SK-N-SH (cell line): Measurements from ENCODE around the gene GPR149. TPM values are rescaled to one million over a fixed set of nuclear protein-coding genes. Genes with fewer than 3 reads are reported as not detected.

Source experiments
- CTCF ChIA-PET: fragments of 300-600, 350-600 bp; formaldehyde crosslinking; extraction: SDS; loops from one replicate; lab custom pipeline; 2021; lab: Yijun Ruan, JAX
- POLR2A ChIA-PET: fragments of 350-600 bp; sonication (Branson Sonifier 250); formaldehyde crosslinking; extraction: SDS; loops from one replicate; lab custom pipeline; 2020; ENCODE audit warnings: antibody characterized with exemption, inconsistent platforms; lab: Yijun Ruan, JAX
- DNase-seq: peaks from one replicate; pipeline ENCODE4 v3.0.0; 2012
- H2AFZ ChIP-seq: fragments of 200-600 bp; sonication (generic); 2 replicates; pipeline ENCODE4 v1.8.1; 2016; ENCODE audit warnings: antibody characterized with exemption, mild to moderate bottlenecking, low read depth
- H3F3A ChIP-seq: fragments of 200-600 bp; sonication (generic); replicated peaks from 2 replicates; pipeline ENCODE3; 2016; ENCODE audit warnings: antibody characterized with exemption, mild to moderate bottlenecking; ENCODE audit not compliant: insufficient read depth
- H3K27ac ChIP-seq, 2 experiments: fragments of 200-500 bp in 1 of 2; fragments of 200-600 bp in 1 of 2; sonication (Bioruptor generic) in 1 of 2; sonication (generic), shearing (Covaris generic) in 1 of 2; 2 replicates each; pipeline versions ENCODE4 v1.5.1 to v1.6.1; 2014 to 2016; ENCODE audit warnings: low read depth in 2 of 2, inconsistent platforms in 1 of 2, low read length in 1 of 2, mild to moderate bottlenecking in 1 of 2, mixed read lengths in 1 of 2
- H3K27me3 ChIP-seq: fragments of 200-600 bp; sonication (generic), shearing (Covaris generic); 2 replicates; pipeline ENCODE4 v1.6.1; 2016; ENCODE audit warnings: mixed run types; ENCODE audit not compliant: insufficient read depth
- H3K36me3 ChIP-seq, 2 experiments: fragments of 200-500 bp in 1 of 2; fragments of 200-600 bp in 1 of 2; sonication (Bioruptor generic) in 1 of 2; sonication (generic) in 1 of 2; replicated peaks in 1 of 2; 2 replicates each; pipeline versions ENCODE3 to v1.5.1; 2014 to 2016; ENCODE audit warnings: low read length in 1 of 2, mild to moderate bottlenecking in 1 of 2; ENCODE audit not compliant: insufficient read depth in 2 of 2, control insufficient read depth in 1 of 2
- H3K4me1 ChIP-seq, 2 experiments: fragments of 200-500 bp in 1 of 2; fragments of 200-600 bp in 1 of 2; sonication (Bioruptor generic) in 1 of 2; sonication (generic), shearing (Covaris generic) in 1 of 2; 2 replicates each; pipeline versions ENCODE4 v1.5.1 to v1.6.1; 2014 to 2016; ENCODE audit warnings: low read depth in 1 of 2, low read length in 1 of 2, mixed run types in 1 of 2; ENCODE audit not compliant: insufficient read depth in 2 of 2, control insufficient read depth in 1 of 2
- H3K4me2 ChIP-seq: fragments of 200-600 bp; sonication (generic), shearing (Covaris generic); 2 replicates; pipeline ENCODE4 v1.6.1; 2017; ENCODE audit warnings: mixed run types
- H3K4me3 ChIP-seq, 2 experiments: fragments of 200-500 bp in 1 of 2; fragments of 200-600 bp in 1 of 2; sonication (Bioruptor generic) in 1 of 2; sonication (generic), shearing (Covaris generic) in 1 of 2; 2 replicates each; pipeline versions ENCODE4 v1.5.1 to v1.8.1; 2014 to 2016; ENCODE audit warnings: low read depth in 2 of 2, inconsistent platforms in 1 of 2, low read length in 1 of 2, mild to moderate bottlenecking in 1 of 2, mixed read lengths in 1 of 2, moderate library complexity in 1 of 2
- H3K79me2 ChIP-seq: fragments of 200-600 bp; sonication (generic); 2 replicates; pipeline ENCODE4 v1.8.1; 2017; ENCODE audit warnings: mild to moderate bottlenecking; ENCODE audit not compliant: insufficient read depth
- H3K9ac ChIP-seq: fragments of 200-600 bp; sonication (generic); 2 replicates; pipeline ENCODE4 v1.6.1; 2017; ENCODE audit warnings: mixed run types
- H3K9me2 ChIP-seq: fragments of 200-600 bp; sonication (generic); 2 replicates; pipeline ENCODE4 v1.6.1; 2017; ENCODE audit warnings: mixed run types
- H3K9me3 ChIP-seq: fragments of 200-600 bp; sonication (generic); 2 replicates; pipeline ENCODE4 v1.6.1; 2017; ENCODE audit warnings: mixed run types, mild to moderate bottlenecking, moderate library complexity
- H4K20me1 ChIP-seq: fragments of 200-600 bp; sonication (generic); 2 replicates; pipeline ENCODE4 v1.6.1; 2017; ENCODE audit warnings: mild to moderate bottlenecking, mixed run types; ENCODE audit not compliant: insufficient read depth
- CHD2 ChIP-seq: fragments of 150-350 bp; IDR thresholded peaks from 2 replicates; pipeline ENCODE4 v1.6.1; 2018; ENCODE audit warnings: low read length; ENCODE audit not compliant: partially characterized antibody
- CTCF ChIP-seq: fragments of 200-600 bp; sonication (generic); IDR thresholded peaks from 2 replicates; pipeline ENCODE4 v1.6.1; 2017; ENCODE audit warnings: antibody characterized with exemption, mild to moderate bottlenecking, moderate library complexity
- ELF1 ChIP-seq: IDR thresholded peaks from 2 replicates; pipeline ENCODE4 v1.4.0; 2012
- EP300 ChIP-seq, 2 experiments: IDR thresholded peaks; 2 replicates each; pipeline versions ENCODE4 v1.4.0 to v1.6.1; 2012; ENCODE audit warnings: borderline replicate concordance in 1 of 2, low read depth in 1 of 2, low read length in 1 of 2
- GABPA ChIP-seq: IDR thresholded peaks from 2 replicates; pipeline ENCODE4 v1.4.0; 2012; ENCODE audit warnings: low read depth, mild to moderate bottlenecking
- GATA2 ChIP-seq: sonication (generic); formaldehyde crosslinking; IDR thresholded peaks from 2 replicates; pipeline ENCODE4 v1.5.0; 2020; ENCODE audit warnings: mild to moderate bottlenecking, missing genetic modification reagents
- MAX ChIP-seq: IDR thresholded peaks from 2 replicates; pipeline ENCODE4 v1.4.0; 2012; ENCODE audit warnings: low read depth
- MEF2A ChIP-seq: IDR thresholded peaks from 2 replicates; pipeline ENCODE4 v1.4.0; 2012; ENCODE audit warnings: low read depth, borderline replicate concordance
- RFX5 ChIP-seq: IDR thresholded peaks from 2 replicates; pipeline ENCODE4 v1.6.1; 2012; ENCODE audit warnings: mild to moderate bottlenecking, improper control_type of control experiment, low read length
- RXRA ChIP-seq: IDR thresholded peaks from 2 replicates; pipeline ENCODE4 v1.4.0; 2012; ENCODE audit warnings: low read depth, mild to moderate bottlenecking, borderline replicate concordance
- TAF1 ChIP-seq: IDR thresholded peaks from 2 replicates; pipeline ENCODE4 v1.6.1; 2012; ENCODE audit warnings: low read depth, mild to moderate bottlenecking, low read length, moderate library complexity, borderline replicate concordance
- TCF12 ChIP-seq: IDR thresholded peaks from 2 replicates; pipeline ENCODE4 v1.4.0; 2012
- TEAD4 ChIP-seq: IDR thresholded peaks from 2 replicates; pipeline ENCODE4 v1.4.0; 2012; ENCODE audit warnings: mild to moderate bottlenecking, borderline replicate concordance; ENCODE audit not compliant: insufficient read depth
- USF1 ChIP-seq: IDR thresholded peaks from 2 replicates; pipeline ENCODE4 v1.4.0; 2012; ENCODE audit warnings: low read depth, borderline replicate concordance
- USF2 ChIP-seq: fragments of 150-350 bp; IDR thresholded peaks from 2 replicates; pipeline ENCODE4 v1.6.1; 2017; ENCODE audit warnings: antibody characterized with exemption, low read length, low read depth, borderline replicate concordance
- YY1 ChIP-seq: IDR thresholded peaks from 2 replicates; pipeline ENCODE4 v1.4.0; 2012; ENCODE audit warnings: low read depth, mild to moderate bottlenecking
- WGBS: methylation state at CpG from one replicate; pipeline ENCODE4 v1.1.6; 2017; ENCODE audit warnings: low lambda C conversion rate; 5-methylcytosine and 5-hydroxymethylcytosine counted together
- polyA plus RNA-seq, 3 experiments: library from polyadenylated mRNA; depleted of rRNA; stranded (reverse); fragments of >200 nt; gene quantifications; 2 replicates each; pipeline ENCODE4 v1.2.3, GENCODE V29; 2012

The GPR149 gene
- polyA plus RNA-seq, 1 of the 3 experiments (the other 2 are of a cell fraction): not detected

- TF ChIP-seq USF1 (no peak), TAF1 (no peak)
- TF ChIP-seq, all 33 proteins: peak for 0
Observed at GRCh38 chr3:154349223-154349622, 80.8 kb downstream of the GPR149 start (continued).

- DNase-seq: no peak
- H3K27me3 ChIP-seq: no peaks in the 10 kb centered on the region
- H3K4me3 ChIP-seq: no peak overlapping the region
- no peak overlapping the region for H2AFZ ChIP-seq
- no peak for TF ChIP-seq CTCF
- TF ChIP-seq RXRA: no peak
- no peak for TF ChIP-seq RFX5
- no peak for TF ChIP-seq ELF1
- no peak for TF ChIP-seq MAX
- TF ChIP-seq MEF2A: no peak
- TF ChIP-seq GATA2 (CRISPR knock-in tag): no peak
- TF ChIP-seq TCF12: no peak
- TF ChIP-seq CHD2: no peak
- TF ChIP-seq EP300 (IDR thresholded peaks at IDR 0.05; ENCODE audit: borderline replicate concordance in 1 of 2, low read depth in 1 of 2, low read length in 1 of 2): no peak
- TF ChIP-seq USF1: no peak
- no peak for TF ChIP-seq GABPA
- no peak for TF ChIP-seq TEAD4
- TF ChIP-seq YY1: no peak
- no peak for TF ChIP-seq USF2
- TF ChIP-seq, all 33 proteins: peak for 0
- H3K9ac ChIP-seq: no peak overlapping the region
- no peaks in the 10 kb centered on the region for H3K9me3 ChIP-seq
- no peaks in the 10 kb centered on the region for H3K79me2 ChIP-seq
- ChIA-PET CTCF (no interaction called here), POLR2A (no interaction called here)
- WGBS: 31% methylated on average over 2 of the region's 2 CpGs
- no peak overlapping the region for H3K27ac ChIP-seq
- H3K36me3 ChIP-seq: no peaks in the 10 kb centered on the region
- H3F3A ChIP-seq: no peaks in the 10 kb centered on the region
- H3K9me2 ChIP-seq: no peaks in the 10 kb centered on the region
- no peak overlapping the region for H3K4me2 ChIP-seq
- H4K20me1 ChIP-seq: no peaks in the 10 kb centered on the region
- H3K4me1 ChIP-seq: no peaks in the 10 kb centered on the region
Observed at GRCh38 chr3:154345422-154346122, 84.4 kb downstream of the GPR149 start.
